Loucy (cell line): ENCODE results near the gene APBB2.

Experiments
- H2AFZ ChIP-seq: fragments of 200-600 bp; sonication (generic); 2 replicates; pipeline ENCODE4 v1.6.0; 2016; ENCODE audit warnings: antibody characterized with exemption, mild to moderate bottlenecking, low read length, moderate library complexity
- H3F3A ChIP-seq: fragments of 200-600 bp; 2 replicates; pipeline ENCODE4 v1.6.0; 2016; ENCODE audit warnings: antibody characterized with exemption, low read depth, mild to moderate bottlenecking
- H3K27me3 ChIP-seq: fragments of 200-600 bp; sonication (generic); 2 replicates; pipeline ENCODE4 v1.6.1; 2014; ENCODE audit warnings: low read length, mild to moderate bottlenecking; ENCODE audit not compliant: insufficient read depth, poor library complexity, severe bottlenecking
- H3K36me3 ChIP-seq: fragments of 200-600 bp; sonication (generic); 2 replicates; pipeline ENCODE4 v1.6.1; 2016; ENCODE audit warnings: low read length; ENCODE audit not compliant: insufficient read depth
- H3K4me1 ChIP-seq: fragments of 200-600 bp; sonication (generic); 2 replicates; pipeline ENCODE4 v1.5.1; 2014; ENCODE audit warnings: low read length, mild to moderate bottlenecking; ENCODE audit not compliant: insufficient read depth, poor library complexity, severe bottlenecking
- H3K4me2 ChIP-seq: fragments of 200-600 bp; sonication (generic); 2 replicates; pipeline ENCODE4 v1.6.0; 2014; ENCODE audit warnings: antibody characterized with exemption, low read length, low read depth, mild to moderate bottlenecking; ENCODE audit not compliant: poor library complexity, severe bottlenecking
- H3K4me3 ChIP-seq: fragments of 200-600 bp; sonication (generic); 2 replicates; pipeline ENCODE4 v1.5.1; 2014; ENCODE audit warnings: low read length, mild to moderate bottlenecking, mixed read lengths; ENCODE audit not compliant: poor library complexity, severe bottlenecking
- H3K79me2 ChIP-seq: fragments of 200-600 bp; sonication (generic); 2 replicates; pipeline ENCODE4 v1.6.1; 2014; ENCODE audit warnings: low read length; ENCODE audit not compliant: insufficient read depth
- H3K9ac ChIP-seq: fragments of 200-600 bp; sonication (generic); 2 replicates; pipeline ENCODE4 v1.6.0; 2014; ENCODE audit warnings: mild to moderate bottlenecking, low read depth, low read length, moderate library complexity; ENCODE audit not compliant: poor library complexity, severe bottlenecking
- H3K9me2 ChIP-seq: fragments of 200-600 bp; sonication (generic); replicated peaks from 2 replicates; pipeline ENCODE4 v1.6.1; 2016; ENCODE audit warnings: low read depth, low read length, mixed read lengths
- H3K9me3 ChIP-seq: fragments of 200-600 bp; sonication (generic); 2 replicates; pipeline ENCODE4 v1.6.1; 2014; ENCODE audit warnings: mild to moderate bottlenecking, antibody characterized with exemption, low read length, low read depth; ENCODE audit not compliant: insufficient read depth
- H4K20me1 ChIP-seq: fragments of 200-600 bp; sonication (generic); 2 replicates; pipeline ENCODE4 v1.6.0; 2014; ENCODE audit warnings: antibody characterized with exemption, low read length, mild to moderate bottlenecking; ENCODE audit not compliant: insufficient read depth, poor library complexity, severe bottlenecking
- EZH2phosphoT487 ChIP-seq: fragments of 200-600 bp; IDR thresholded peaks from 2 replicates; pipeline ENCODE4 v1.6.1; 2018; ENCODE audit warnings: antibody characterized with exemption, mild to moderate bottlenecking, moderate library complexity, borderline replicate concordance
- TF ChIP-seq, protein P1 (sequence below): fragments of 200-600 bp; sonication (generic); conservative IDR thresholded peaks from 2 replicates; pipeline ENCODE4 v1.5.1; 2014; ENCODE audit warnings: mild to moderate bottlenecking, antibody characterized with exemption, low read length

APBB2 gene

GRCh38 chr4:40826821-40827220 is 387.5 kb downstream of the APBB2 start:
- Histone ChIP-seq H3K4me2 (no peak overlapping the region), H3F3A (no peaks in the 10 kb centered on the region), H3K9me2 (no peaks in the 10 kb centered on the region), H3K9ac (no peak overlapping the region), H3K79me2 (no peaks in the 10 kb centered on the region), H3K27me3 (no peaks in the 10 kb centered on the region), H3K9me3 (no peaks in the 10 kb centered on the region), H2AFZ (no peak overlapping the region), H4K20me1 (no peaks in the 10 kb centered on the region), H3K4me3 (no peak overlapping the region), H3K4me1 (no peaks in the 10 kb centered on the region), H3K36me3 (no peaks in the 10 kb centered on the region)
- TF ChIP-seq, protein P1, sequence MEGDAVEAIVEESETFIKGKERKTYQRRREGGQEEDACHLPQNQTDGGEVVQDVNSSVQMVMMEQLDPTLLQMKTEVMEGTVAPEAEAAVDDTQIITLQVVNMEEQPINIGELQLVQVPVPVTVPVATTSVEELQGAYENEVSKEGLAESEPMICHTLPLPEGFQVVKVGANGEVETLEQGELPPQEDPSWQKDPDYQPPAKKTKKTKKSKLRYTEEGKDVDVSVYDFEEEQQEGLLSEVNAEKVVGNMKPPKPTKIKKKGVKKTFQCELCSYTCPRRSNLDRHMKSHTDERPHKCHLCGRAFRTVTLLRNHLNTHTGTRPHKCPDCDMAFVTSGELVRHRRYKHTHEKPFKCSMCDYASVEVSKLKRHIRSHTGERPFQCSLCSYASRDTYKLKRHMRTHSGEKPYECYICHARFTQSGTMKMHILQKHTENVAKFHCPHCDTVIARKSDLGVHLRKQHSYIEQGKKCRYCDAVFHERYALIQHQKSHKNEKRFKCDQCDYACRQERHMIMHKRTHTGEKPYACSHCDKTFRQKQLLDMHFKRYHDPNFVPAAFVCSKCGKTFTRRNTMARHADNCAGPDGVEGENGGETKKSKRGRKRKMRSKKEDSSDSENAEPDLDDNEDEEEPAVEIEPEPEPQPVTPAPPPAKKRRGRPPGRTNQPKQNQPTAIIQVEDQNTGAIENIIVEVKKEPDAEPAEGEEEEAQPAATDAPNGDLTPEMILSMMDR, result no peak
- TF ChIP-seq EZH2phosphoT487, result no peak

DNA sequence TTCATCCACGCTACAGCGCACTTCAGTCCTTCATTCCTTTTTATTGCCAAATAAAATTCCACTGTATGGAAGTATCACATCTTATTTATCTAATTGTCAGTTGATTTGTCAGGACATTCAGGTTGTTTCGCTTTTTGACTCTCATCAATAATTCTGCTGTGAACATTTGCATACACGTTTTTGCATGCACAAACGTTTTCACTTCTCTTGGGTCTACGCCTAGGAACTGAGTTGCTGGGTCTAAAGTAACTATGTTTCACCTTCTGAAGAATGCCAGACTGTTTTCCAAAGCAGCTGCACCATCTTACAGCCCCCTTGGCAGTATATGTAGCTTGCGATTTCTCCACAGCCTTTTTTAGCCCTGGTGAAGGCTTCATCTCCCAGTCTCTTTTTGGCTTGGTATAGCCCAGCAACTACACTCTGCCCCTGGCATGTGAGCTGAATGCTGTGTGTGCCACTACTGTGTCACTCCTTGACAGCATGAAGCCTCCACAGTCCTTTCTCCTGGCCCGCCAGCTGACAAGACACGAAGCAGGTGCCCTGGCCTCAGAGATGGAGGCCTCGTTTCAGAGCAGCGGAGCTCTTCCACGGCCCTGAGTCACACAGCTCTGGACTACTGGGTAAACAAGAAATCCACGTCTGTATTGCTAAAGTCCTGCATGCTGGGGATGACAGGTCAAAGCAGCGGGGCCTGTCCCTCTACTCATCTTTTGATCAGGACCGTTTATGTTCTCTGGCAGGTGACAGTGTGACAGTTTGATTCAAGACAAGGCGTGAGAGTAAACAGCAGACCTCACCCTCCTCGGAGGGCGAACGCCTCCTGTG is 389.1 kb downstream of the APBB2 start:
- no peak for TF ChIP-seq EZH2phosphoT487
- TF ChIP-seq, protein P1, result no peak
- no peaks in the 10 kb centered on the region for H4K20me1 ChIP-seq
- no peaks in the 10 kb centered on the region for H3K9me2 ChIP-seq
- no peak overlapping the region for H2AFZ ChIP-seq
- no peaks in the 10 kb centered on the region for H3K79me2 ChIP-seq
- no peaks in the 10 kb centered on the region for H3K27me3 ChIP-seq
- H3F3A ChIP-seq, result no peaks in the 10 kb centered on the region
- no peaks in the 10 kb centered on the region for H3K4me1 ChIP-seq
- no peak overlapping the region for H3K4me3 ChIP-seq
- H3K9ac ChIP-seq, result no peak overlapping the region
- no peaks in the 10 kb centered on the region for H3K9me3 ChIP-seq
- H3K36me3 ChIP-seq, result no peaks in the 10 kb centered on the region
- H3K4me2 ChIP-seq, result no peak overlapping the region

- no peaks in the 10 kb centered on the region for H3K79me2 ChIP-seq
- H3K4me2 ChIP-seq, result no peak overlapping the region
- H3K4me3 ChIP-seq, result no peak overlapping the region
- H3K4me1 ChIP-seq, result no peaks in the 10 kb centered on the region
- no peak for TF ChIP-seq EZH2phosphoT487
- TF ChIP-seq, protein P1, result no peak
- H3K9me2 ChIP-seq, result no peaks in the 10 kb centered on the region
- H3K9me3 ChIP-seq, result no peaks in the 10 kb centered on the region
- no peaks in the 10 kb centered on the region for H4K20me1 ChIP-seq
- H3K36me3 ChIP-seq, result no peaks in the 10 kb centered on the region
- H3K27me3 ChIP-seq, result no peaks in the 10 kb centered on the region
- no peaks in the 10 kb centered on the region for H3F3A ChIP-seq
- H2AFZ ChIP-seq, result no peak overlapping the region
- H3K9ac ChIP-seq, result no peak overlapping the region
These were observed 391.7 kb downstream of the APBB2 start for GRCh38 chr4:40822420-40823166.
